ENCODE results near the gene LRSAM1.

The LRSAM1 gene

GRCh38 chr9:127424676-127424999, 26.7 kb upstream of the LRSAM1 start:
- in situ Hi-C loops (cut with MboI; ENCODE audit: low sequenced_read_pairs): no loop called here

GRCh38 chr9:127426756-127427155, 24.6 kb upstream of the LRSAM1 start:
- in situ Hi-C loops (cut with MboI; ENCODE audit: low sequenced_read_pairs): no loop called here

- in situ Hi-C loops (cut with MboI; ENCODE audit: low sequenced_read_pairs): no loop called here
Measured at GRCh38 chr9:127428348-127428747, 23.0 kb upstream of the LRSAM1 start.

GRCh38 chr9:127430415-127430814, 20.9 kb upstream of the LRSAM1 start:
- in situ Hi-C loops (cut with MboI; ENCODE audit: low sequenced_read_pairs): no loop called here

- in situ Hi-C loops (cut with MboI; ENCODE audit: low sequenced_read_pairs): no loop called here
Measured at GRCh38 chr9:127437497-127438264, 13.6 kb upstream of the LRSAM1 start.

- in situ Hi-C loops (cut with MboI; ENCODE audit: low sequenced_read_pairs): no loop called here
Measured at GRCh38 chr9:127438394-127438793, 12.9 kb upstream of the LRSAM1 start.

GRCh38 chr9:127444283-127444920, 6.9 kb upstream of the LRSAM1 start:
- in situ Hi-C loops (cut with MboI; ENCODE audit: low sequenced_read_pairs): no loop called here

GRCh38 chr9:127444921-127445850, 6.1 kb upstream of the LRSAM1 start:
- in situ Hi-C loops (cut with MboI; ENCODE audit: low sequenced_read_pairs): no loop called here

GRCh38 chr9:127445851-127446712, 5.2 kb upstream of the LRSAM1 start:
- in situ Hi-C loops (cut with MboI; ENCODE audit: low sequenced_read_pairs): no loop called here

- in situ Hi-C loops (cut with MboI; ENCODE audit: low sequenced_read_pairs): no loop called here
Measured at GRCh38 chr9:127446713-127447415, 4.4 kb upstream of the LRSAM1 start.

GRCh38 chr9:127447416-127448111, 3.7 kb upstream of the LRSAM1 start:
- in situ Hi-C loops (cut with MboI; ENCODE audit: low sequenced_read_pairs): no loop called here

GRCh38 chr9:127448112-127448805, 3.1 kb upstream of the LRSAM1 start:
- in situ Hi-C loops (cut with MboI; ENCODE audit: low sequenced_read_pairs): no loop called here

- in situ Hi-C loops (cut with MboI; ENCODE audit: low sequenced_read_pairs): no loop called here
Measured at GRCh38 chr9:127449332-127449966, 1.9 kb upstream of the LRSAM1 start.

- in situ Hi-C loops (cut with MboI; ENCODE audit: low sequenced_read_pairs): no loop called here
Measured at GRCh38 chr9:127450243-127450760, 1.0 kb upstream of the LRSAM1 start.

GRCh38 chr9:127451608-127451857, 223 bp downstream of the LRSAM1 start:
- in situ Hi-C loops (cut with MboI; ENCODE audit: low sequenced_read_pairs): no loop called here

GRCh38 chr9:127451858-127452656, 747 bp downstream of the LRSAM1 start:
- in situ Hi-C loops (cut with MboI; ENCODE audit: low sequenced_read_pairs): no loop called here

- in situ Hi-C loops (cut with MboI; ENCODE audit: low sequenced_read_pairs): no loop called here
Measured at GRCh38 chr9:127452691-127453090, 1.4 kb downstream of the LRSAM1 start.
